ENCODE results near the gene CEACAM21.

CEACAM21 gene

DNA sequence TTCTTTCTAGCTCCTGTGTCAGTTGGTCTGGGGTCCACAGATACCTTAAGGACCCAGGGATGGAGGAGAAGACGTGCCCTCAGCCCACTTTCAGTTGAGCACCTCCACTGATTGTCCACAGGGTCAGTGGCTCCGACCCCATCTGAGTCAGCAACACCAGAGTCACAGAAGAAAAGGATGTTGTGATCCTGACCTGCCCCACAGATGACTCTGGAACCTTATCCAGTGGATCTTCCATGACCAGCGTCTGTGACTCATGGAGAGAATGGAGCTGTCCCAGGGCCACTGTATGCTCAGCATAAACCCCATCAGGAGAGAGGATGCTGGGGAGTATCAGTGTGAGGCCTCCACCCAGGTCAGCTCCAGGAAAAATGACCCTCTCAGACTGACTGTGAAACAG, 28.9 kb downstream of the CEACAM21 start:
- DNase-seq (no peak), ATAC-seq (replicated peaks) (no peak)

DNA sequence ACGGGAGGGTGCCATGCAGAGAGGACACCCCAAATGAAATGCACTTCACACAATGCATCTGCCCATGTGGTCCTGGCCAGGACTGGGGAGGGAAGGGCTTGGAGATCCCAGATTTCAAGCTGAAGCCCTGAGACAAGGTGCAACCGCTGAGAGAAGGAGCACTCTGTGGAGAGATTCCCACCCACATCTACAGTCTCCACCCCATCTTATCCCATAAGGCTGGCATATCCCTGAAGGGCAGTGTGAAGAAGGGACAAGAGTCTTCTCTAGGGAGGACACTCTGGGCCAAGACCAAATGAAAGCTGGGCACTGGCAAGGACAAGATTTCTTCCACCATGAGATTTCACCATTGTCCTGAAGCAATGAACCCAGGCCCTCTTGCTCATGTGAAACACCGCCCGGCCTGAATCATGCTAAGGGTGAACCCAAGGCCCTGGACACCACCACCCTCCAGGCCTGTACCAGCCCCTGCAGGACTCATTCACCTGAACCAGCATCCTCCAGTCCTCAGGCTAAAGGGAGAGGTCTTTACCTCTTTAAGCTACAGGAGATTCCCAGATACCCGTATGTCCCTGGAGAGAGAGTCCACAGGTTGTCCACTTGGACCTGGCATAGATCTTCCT, 30.4 kb downstream of the CEACAM21 start:
- ATAC-seq (replicated peaks) (no peak), DNase-seq (no peak)
- no peaks in the 10 kb centered on the region for H3K4me1 Mint-ChIP-seq
- H3K27me3 Mint-ChIP-seq, result peaks cover 15 to 32% of the 10 kb centered on the region in 2 donors
- no peak overlapping the region for H3K4me3 Mint-ChIP-seq
- H3K9me3 Mint-ChIP-seq, result peaks cover 0 to 5% of the 10 kb centered on the region in 2 donors
- no peak overlapping the region for H3K27ac Mint-ChIP-seq
- peaks cover 0 to 2% of the 10 kb centered on the region in 2 donors for H3K36me3 Mint-ChIP-seq

More for the DNA sequence above, 28.9 kb downstream of the CEACAM21 start:
- no peak overlapping the region for H3K4me3 Mint-ChIP-seq
- peaks cover 3 to 22% of the 10 kb centered on the region in 2 donors for H3K27me3 Mint-ChIP-seq
- H3K4me1 Mint-ChIP-seq, result no peaks in the 10 kb centered on the region
- peaks cover 0 to 2% of the 10 kb centered on the region in 2 donors for H3K9me3 Mint-ChIP-seq
- H3K27ac Mint-ChIP-seq, result no peak overlapping the region
- H3K36me3 Mint-ChIP-seq, result peaks cover 0 to under 1% of the 10 kb centered on the region in 2 donors

DNA sequence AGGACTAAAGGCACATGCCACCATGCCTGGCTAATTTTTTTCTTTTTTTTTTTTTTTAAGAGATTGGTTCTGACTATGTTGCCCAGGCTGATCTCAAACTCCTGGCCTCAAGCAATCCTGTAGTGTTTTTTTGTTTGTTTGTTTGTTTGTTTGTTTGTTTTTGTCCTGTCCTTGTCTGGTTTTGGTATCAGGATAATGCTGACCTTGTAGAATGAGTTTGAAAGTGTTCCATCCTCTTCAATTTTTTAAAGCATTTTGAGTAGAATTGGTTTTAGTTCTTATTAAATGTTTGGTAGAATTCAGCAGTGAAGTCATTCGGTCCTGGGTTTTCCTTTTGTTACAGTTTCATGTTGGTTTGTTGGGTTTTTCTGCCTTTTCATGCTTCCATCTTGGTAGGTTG, 31.7 kb downstream of the CEACAM21 start:
- H3K36me3 Mint-ChIP-seq, result peaks cover 0 to 2% of the 10 kb centered on the region in 2 donors
- no peak overlapping the region for H3K27ac Mint-ChIP-seq
- no peaks in the 10 kb centered on the region for H3K4me1 Mint-ChIP-seq
- H3K27me3 Mint-ChIP-seq, result peaks cover 18 to 32% of the 10 kb centered on the region in 2 donors
- peaks cover 0 to 5% of the 10 kb centered on the region in 2 donors for H3K9me3 Mint-ChIP-seq
- ATAC-seq (replicated peaks) (no peak), DNase-seq (no peak)
- no peak overlapping the region for H3K4me3 Mint-ChIP-seq

DNA sequence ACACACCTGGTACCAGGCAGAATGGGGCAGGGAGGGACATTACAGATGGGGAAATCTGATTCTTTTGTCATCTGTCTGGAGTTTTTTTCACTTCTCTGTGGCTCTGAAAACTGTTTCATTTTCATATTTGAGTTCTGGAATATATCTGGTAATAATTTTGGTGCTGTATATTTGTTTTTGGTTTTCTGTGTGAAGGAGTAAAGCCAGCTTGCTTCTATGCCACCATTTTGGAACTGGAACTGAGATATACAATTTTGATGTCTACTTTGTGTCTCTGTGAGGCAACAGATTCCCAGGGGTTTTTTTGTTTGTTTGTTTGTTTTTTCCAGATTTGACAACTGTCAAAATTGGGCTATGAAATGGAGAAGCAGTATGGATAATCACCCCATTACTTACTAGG, 34.8 kb downstream of the CEACAM21 start:
- H3K9me3 Mint-ChIP-seq, result peaks cover 0 to 9% of the 10 kb centered on the region in 2 donors
- H3K27ac Mint-ChIP-seq, result no peak overlapping the region
- H3K27me3 Mint-ChIP-seq, result peaks cover 43 to 47% of the 10 kb centered on the region in 2 donors
- no peak for ATAC-seq (replicated peaks)
- no peak overlapping the region for H3K4me3 Mint-ChIP-seq
- peaks cover 0 to 2% of the 10 kb centered on the region in 2 donors for H3K4me1 Mint-ChIP-seq
- H3K36me3 Mint-ChIP-seq, result peaks cover 0 to 2% of the 10 kb centered on the region in 2 donors
- DNase-seq, result no peak

DNA sequence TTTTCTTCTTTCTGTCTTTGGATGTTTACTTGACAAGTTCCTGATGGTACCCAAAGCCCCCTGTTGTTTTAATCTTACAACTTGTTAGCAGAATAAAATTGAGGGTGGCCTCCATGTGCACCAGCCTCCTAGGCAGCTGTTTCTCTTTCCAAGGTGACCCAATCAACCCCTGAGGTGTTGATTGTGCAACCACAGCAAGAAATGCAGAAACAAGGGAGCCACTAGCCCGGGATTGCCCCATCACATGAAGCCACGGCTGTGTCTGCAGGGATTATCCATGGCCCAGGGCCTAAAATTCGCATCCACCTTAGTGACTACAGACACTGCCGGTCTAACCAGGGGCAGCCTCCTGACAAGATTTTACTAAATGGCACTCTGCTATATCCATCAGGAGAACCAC, 36.5 kb downstream of the CEACAM21 start:
- ATAC-seq (replicated peaks), result no peak
- Mint-ChIP-seq H3K27me3 (peaks cover 51 to 53% of the 10 kb centered on the region in 2 donors), H3K4me1 (peaks cover 0 to 2% of the 10 kb centered on the region in 2 donors), H3K4me3 (no peak overlapping the region), H3K36me3 (peaks cover 0 to 2% of the 10 kb centered on the region in 2 donors), H3K27ac (no peak overlapping the region), H3K9me3 (peaks cover 0 to 9% of the 10 kb centered on the region in 2 donors)
- no peak for DNase-seq

DNA sequence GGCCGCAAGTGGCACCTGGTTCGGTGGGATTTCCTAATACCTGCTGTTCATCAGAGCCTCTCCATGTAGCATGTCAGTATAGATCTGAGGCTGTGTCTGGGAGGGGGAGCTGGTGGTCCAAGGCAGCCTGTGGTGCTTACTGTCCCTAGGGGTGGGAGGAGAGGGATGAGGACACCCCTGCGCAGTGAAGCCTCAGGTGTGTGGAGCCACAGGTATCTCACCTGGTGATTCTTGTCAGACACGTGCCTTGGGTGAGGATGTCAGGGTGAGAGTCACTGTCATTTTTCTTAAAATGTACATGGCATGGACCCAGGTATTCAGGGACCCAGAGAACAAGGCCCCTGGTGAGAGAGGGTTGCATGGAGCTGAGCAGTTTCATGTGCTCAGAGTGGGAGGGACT, 39.2 kb downstream of the CEACAM21 start:
- Mint-ChIP-seq H3K4me1 (peaks cover 0 to 2% of the 10 kb centered on the region in 2 donors), H3K27me3 (peaks cover 49 to 55% of the 10 kb centered on the region in 2 donors), H3K36me3 (no peaks in the 10 kb centered on the region), H3K9me3 (peaks cover 0 to 5% of the 10 kb centered on the region in 2 donors), H3K4me3 (no peak overlapping the region), H3K27ac (no peak overlapping the region)
- DNase-seq (no peak), ATAC-seq (replicated peaks) (no peak)

DNA sequence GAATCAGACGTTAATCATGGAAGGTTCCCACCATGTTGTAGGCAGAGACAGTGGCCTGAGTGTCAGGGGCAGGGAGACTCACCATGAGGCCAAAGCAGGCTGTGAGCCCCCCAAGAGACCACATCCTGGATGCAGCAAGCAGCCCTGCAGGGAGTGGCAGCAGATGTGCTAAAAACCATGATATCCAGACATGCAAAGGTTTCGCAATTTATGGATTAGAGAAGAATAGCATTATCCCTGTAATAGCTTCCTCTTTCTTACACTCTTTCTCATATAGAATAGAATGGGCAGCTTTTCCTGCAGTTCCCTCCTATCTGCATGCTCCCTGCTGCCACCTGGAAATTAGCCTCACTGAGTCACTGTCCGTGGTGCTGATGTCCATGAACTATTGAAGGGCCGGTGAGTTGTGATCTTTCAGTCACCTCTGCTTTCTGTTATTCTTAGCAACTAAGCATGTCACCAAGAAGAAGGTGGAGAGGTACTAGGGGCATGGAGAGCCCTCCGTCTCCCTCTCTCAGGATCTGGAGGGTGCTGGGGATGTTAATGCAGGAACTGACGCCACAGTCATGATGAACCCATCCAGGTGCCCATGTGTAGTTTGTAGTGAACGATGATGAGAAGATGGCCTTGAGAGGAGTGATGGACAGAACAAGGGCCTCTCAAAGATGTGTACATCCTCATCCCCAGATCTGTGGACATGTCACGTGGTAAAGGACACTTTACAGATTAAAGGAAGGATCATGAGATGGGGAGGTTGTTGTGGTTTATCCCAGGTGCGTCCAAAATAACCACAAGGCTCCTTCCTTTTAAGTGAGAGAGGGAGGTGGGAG, 41.0 kb downstream of the CEACAM21 start:
- Mint-ChIP-seq H3K4me3 (no peak overlapping the region), H3K27ac (no peak overlapping the region), H3K36me3 (no peaks in the 10 kb centered on the region), H3K27me3 (peaks cover 57 to 61% of the 10 kb centered on the region in 2 donors), H3K4me1 (peaks cover 0 to 2% of the 10 kb centered on the region in 2 donors), H3K9me3 (peaks cover 0 to 5% of the 10 kb centered on the region in 2 donors)
- DNase-seq, result no peak
- ATAC-seq (replicated peaks), result no peak

DNA sequence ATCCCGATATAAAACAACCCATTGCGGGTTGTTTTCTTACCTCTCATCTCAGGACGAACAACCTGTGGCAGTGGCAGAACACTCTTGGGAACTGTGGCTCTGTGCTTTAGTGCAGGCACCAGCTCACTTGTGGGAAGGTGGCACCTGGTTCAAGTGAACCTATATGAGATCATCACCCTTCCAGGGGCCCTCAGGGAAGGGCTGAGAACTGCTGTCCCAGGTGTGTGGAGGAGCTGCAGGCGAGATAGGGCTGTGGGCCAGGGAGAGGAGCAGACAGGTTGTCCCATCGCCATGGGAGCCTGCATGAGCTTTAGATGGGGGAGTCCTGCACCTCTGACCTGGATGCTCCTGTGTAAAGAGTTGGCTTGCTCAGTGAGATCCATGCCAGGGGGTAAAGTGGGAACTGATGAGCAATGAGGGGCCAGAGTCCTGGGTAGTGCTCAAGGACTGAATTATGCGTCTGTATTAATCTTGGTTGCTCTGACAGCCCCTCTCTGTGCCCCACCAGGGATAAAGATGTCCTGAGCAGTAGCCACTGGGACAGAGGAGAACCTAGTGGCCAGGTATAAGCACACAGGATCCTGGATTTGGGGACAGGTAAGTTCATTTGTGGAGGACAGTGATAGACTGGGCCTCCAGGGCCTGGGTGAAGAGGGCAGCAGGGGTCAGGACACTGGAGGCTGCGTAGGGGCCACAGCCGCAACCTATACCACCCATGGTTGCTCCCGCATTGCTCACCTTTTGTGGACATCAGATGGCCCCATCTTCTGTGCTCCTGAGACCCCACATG, 42.2 kb downstream of the CEACAM21 start:
- no peak overlapping the region for H3K4me3 Mint-ChIP-seq
- H3K4me1 Mint-ChIP-seq, result peaks cover 0 to 2% of the 10 kb centered on the region in 2 donors
- peaks cover 0 to 2% of the 10 kb centered on the region in 2 donors for H3K9me3 Mint-ChIP-seq
- ATAC-seq (replicated peaks) (no peak), DNase-seq (no peak)
- H3K36me3 Mint-ChIP-seq, result no peaks in the 10 kb centered on the region
- H3K27me3 Mint-ChIP-seq, result peaks cover 53 to 63% of the 10 kb centered on the region in 2 donors
- H3K27ac Mint-ChIP-seq, result no peak overlapping the region

DNA sequence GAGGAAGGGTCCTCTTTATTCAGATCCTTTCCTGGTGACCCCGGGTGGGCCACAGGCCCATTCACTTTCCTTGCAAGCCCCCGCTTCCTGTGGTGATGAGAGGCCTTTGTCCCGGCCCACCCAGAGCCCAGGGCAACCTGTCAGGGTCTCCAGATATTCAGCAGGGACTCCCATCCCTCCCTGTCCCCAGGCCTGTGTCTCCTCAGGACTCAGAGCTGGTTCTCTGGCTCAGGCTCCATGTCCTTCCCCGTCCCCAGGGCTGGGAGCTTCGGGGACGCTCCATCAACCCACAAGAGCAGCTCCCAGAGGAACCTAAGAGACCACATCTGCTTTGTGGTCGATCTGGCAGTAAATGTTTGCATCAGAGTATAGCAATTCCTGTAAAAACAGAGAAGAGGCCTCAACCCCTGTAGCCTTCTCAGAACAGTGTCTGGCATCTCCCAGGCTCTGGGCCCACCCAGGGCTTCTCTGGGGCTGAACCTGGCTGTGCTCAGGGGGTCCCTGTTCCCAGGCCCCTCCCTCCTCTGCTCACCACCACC, 43.1 kb downstream of the CEACAM21 start:
- H3K9me3 Mint-ChIP-seq, result no peaks in the 10 kb centered on the region
- H3K36me3 Mint-ChIP-seq, result no peaks in the 10 kb centered on the region
- H3K4me3 Mint-ChIP-seq, result no peak overlapping the region
- H3K27ac Mint-ChIP-seq, result no peak overlapping the region
- H3K4me1 Mint-ChIP-seq, result peaks cover 0 to 2% of the 10 kb centered on the region in 2 donors
- ATAC-seq (replicated peaks) (peak in 1 of 2 donors; percentile 25), DNase-seq (no peak)
- H3K27me3 Mint-ChIP-seq, result peaks cover 49 to 58% of the 10 kb centered on the region in 2 donors

DNA sequence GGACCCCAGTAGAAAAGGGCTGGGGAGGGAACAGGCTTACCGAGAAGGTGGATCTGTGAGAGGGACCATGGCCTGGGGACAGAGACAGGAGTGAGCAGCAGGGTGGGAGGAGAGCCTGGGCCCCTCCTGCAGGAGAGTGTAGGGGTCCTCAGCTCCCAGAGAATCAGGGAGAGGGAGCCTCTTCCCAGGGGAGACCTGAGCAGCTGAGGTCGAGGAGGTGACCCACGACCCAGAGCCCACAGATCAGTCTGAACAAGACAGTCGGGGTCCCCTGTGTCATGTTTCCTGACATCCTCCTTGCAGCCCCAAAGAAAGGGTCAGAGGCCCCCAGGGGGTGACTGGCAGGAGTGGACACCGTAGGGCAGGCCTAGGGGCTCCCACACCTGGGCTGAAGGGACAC, 44.2 kb downstream of the CEACAM21 start:
- H3K27me3 Mint-ChIP-seq, result peaks cover 43 to 54% of the 10 kb centered on the region in 2 donors
- ATAC-seq (replicated peaks) (no peak), DNase-seq (no peak)
- no peak overlapping the region for H3K27ac Mint-ChIP-seq
- no peaks in the 10 kb centered on the region for H3K36me3 Mint-ChIP-seq
- H3K4me3 Mint-ChIP-seq, result no peak overlapping the region
- H3K9me3 Mint-ChIP-seq, result no peaks in the 10 kb centered on the region
- H3K4me1 Mint-ChIP-seq, result peaks cover 0 to 2% of the 10 kb centered on the region in 2 donors

DNA sequence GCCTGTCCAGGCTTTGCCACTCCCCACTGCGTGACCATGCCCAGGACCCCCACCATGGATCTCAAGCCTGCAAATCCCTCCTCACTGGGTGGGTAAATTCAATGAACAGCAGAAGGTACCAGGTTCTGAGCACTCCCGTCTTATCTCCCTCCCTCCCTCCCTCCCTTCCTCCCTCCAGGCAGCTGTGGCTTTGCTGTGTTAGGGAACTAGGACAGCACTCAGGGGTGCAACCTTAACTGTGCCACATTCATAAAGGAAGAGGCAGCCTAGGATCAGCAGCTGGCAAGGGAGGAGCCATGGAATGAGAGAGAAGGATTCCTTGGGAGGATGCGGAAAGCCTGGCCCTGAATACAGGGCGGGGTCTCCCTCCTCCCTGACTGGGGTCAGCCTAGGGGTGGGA, 45.3 kb downstream of the CEACAM21 start:
- Mint-ChIP-seq H3K27me3 (peaks cover 44 to 61% of the 10 kb centered on the region in 2 donors), H3K4me1 (no peaks in the 10 kb centered on the region), H3K36me3 (no peaks in the 10 kb centered on the region), H3K4me3 (no peak overlapping the region), H3K9me3 (no peaks in the 10 kb centered on the region), H3K27ac (no peak overlapping the region)
- DNase-seq (no peak), ATAC-seq (replicated peaks) (no peak)

DNA sequence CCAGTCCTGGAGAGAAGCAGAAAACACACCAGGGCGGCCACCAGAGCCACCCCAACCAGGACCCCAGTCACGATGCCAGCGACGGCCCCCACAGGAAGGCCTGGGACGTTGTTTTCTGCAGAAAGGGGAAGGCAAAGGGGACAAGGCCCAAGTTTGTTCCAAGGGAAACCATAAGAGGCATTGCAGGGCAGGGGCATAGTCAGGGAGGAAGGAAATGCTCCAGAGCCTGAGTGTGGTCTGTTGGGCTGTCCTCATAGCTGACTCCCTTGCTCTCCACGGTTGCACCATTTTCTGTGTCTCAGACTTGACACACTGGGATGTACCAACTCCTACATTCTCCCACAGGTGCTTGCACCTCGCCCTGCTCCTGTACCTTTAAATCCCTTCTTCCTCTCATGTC, 45.7 kb downstream of the CEACAM21 start:
- Mint-ChIP-seq H3K27me3 (peaks cover 44 to 61% of the 10 kb centered on the region in 2 donors), H3K4me3 (no peak overlapping the region), H3K9me3 (no peaks in the 10 kb centered on the region), H3K27ac (no peak overlapping the region), H3K36me3 (no peaks in the 10 kb centered on the region), H3K4me1 (no peaks in the 10 kb centered on the region)
- ATAC-seq (replicated peaks) (no peak), DNase-seq (no peak)

DNA sequence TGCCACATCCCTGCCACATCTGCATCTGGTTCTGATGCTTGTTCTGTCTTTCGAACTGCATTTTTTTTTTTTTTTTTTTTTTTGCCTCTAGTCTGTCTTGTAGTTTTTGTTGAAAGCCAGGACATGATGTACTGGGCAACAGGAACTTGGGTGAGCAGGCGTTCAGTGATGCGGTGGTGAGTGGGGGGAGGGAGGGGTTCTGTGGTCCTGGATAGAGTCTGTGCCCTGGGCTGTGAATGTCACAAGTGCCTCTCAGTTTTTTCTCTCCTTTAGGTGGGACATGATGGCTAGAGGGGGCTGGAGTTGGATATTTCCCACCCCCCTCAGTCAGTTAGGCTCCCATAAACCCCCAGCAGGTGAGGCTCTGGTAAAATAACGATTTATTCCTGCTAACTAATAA, 47.4 kb downstream of the CEACAM21 start:
- no peak for DNase-seq
- H3K9me3 Mint-ChIP-seq, result no peaks in the 10 kb centered on the region
- no peak overlapping the region for H3K4me3 Mint-ChIP-seq
- ATAC-seq (replicated peaks), result no peak
- H3K4me1 Mint-ChIP-seq, result peaks cover 0 to 7% of the 10 kb centered on the region in 2 donors
- H3K27ac Mint-ChIP-seq, result no peak overlapping the region
- no peaks in the 10 kb centered on the region for H3K36me3 Mint-ChIP-seq
- H3K27me3 Mint-ChIP-seq, result peaks cover 56 to 70% of the 10 kb centered on the region in 2 donors

DNA sequence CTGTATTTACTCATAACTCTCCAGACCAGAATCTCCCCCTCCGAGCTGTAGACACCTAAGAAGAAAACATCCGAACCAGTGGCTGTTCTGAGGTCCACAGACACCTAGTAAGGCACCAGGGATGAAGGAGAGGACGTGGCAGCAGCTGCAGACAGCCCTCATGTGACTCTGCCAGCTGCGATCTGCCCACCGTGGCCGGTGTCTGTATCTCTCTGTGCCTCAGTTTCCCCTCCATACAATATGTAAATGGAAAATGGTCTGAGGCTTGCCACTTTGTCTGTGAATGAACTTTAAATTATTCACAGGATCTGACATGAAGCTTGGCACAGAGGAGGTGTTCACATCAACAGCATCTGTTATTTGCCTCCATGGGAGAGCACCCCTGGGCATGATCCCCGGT, 48.5 kb downstream of the CEACAM21 start:
- Mint-ChIP-seq H3K27me3 (peaks cover 59 to 75% of the 10 kb centered on the region in 2 donors), H3K4me1 (peaks cover 0 to 7% of the 10 kb centered on the region in 2 donors), H3K27ac (no peak overlapping the region), H3K36me3 (no peaks in the 10 kb centered on the region), H3K9me3 (no peaks in the 10 kb centered on the region), H3K4me3 (no peak overlapping the region)
- ATAC-seq (replicated peaks), result no peak
- DNase-seq, result no peak
